HG02943 (cell line): ENCODE results near the gene MBLAC2.

Source experiments
- ATAC-seq: cut with Tn5 transposase; IDR thresholded peaks from one replicate; pipeline ENCODE4 v1.9.1; 2021; ENCODE audit warnings: mild to moderate bottlenecking, low read depth, moderate library complexity; ENCODE audit not compliant: unreplicated experiment

The MBLAC2 gene

DNA sequence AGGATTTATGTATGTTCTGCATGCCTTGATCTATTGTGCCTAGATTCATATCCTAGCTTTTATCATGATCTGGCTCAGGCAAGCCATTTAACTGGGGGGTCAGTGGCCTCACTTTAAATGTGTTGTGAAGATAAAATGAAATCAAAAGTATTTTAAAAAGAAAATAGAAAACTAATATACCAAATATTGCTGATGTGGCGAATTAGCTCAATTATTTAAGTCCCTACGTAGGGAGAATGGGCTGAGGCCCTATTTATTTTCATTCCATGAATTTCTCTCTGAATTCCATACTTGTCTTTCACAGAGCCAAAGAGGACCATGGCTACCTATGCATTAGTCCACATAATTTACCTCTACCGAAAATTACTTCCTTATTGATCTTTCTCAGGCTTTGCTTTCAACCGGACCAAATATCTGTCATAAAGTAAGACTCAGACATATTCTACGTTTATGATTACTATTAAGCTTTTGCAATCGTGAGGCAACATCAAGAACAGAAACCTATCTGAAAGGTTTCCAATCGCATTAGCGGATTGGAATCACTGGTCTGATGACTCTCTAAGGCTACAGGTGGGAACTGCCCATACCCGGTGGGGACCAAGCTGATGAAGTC is 1.7 kb downstream of the MBLAC2 start:
- ATAC-seq: no peak

GRCh38 chr5:90461288-90461687 is 13.3 kb downstream of the MBLAC2 start:
- no peak for ATAC-seq

DNA sequence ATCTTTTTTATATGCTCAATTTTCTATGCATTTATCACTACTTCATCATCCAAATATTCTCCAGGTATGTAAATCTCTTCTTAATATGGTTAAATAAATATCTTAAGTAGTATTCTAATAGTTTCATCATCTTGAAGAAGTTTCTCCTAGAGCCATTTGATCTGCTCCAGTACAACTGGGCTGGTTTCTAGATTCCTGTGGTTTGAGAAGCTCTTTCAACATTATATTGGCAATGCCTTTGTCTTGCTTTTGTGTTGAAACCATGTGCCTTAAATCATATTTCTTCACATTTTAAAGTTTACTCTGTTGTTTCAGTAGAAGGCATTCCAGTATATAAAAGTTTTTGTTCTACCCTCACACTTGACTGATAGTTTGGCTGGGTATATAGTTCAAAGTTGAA is 27.6 kb downstream of the MBLAC2 start:
- no peak for ATAC-seq

DNA sequence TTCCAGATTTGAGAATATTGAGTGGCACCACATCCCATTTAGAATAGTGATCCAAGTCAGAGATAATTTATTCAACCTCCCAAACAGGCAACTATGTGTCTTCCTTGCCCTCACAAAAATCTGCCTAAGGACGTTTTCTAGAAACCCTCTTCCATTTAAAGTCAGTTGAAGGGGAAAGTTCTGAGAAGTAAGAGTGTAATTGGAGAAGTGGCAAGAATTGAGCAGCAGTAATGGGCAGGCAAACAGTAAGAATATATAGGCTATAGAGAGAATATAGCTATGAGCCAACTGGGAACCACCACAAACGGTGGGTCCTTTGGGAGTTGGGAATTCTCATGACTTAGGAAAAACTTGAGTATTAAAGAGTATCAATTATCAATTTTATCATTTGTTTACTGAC is 33.9 kb downstream of the MBLAC2 start:
- no peak for ATAC-seq

GRCh38 chr5:90438100-90438499 is 36.5 kb downstream of the MBLAC2 start:
- ATAC-seq: no peak

DNA sequence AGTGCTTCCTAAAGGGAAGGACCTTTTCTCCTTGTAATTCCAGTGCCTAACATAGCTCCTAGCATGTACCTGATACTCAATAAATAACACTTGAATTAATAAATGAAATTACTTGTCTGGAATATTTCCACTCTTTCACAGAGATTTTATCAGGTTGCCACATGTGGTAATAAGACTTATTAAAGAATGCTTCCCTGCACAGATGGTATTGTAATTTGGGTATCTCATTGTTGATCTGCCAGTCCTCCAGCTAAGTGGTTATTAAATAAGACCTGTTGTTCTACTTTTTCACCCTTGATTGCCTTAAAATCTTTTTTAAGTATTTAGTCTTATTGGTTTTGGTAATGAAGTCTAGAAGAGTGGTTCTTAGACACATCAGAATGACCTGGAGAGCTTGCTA is 36.9 kb downstream of the MBLAC2 start:
- no peak for ATAC-seq

DNA sequence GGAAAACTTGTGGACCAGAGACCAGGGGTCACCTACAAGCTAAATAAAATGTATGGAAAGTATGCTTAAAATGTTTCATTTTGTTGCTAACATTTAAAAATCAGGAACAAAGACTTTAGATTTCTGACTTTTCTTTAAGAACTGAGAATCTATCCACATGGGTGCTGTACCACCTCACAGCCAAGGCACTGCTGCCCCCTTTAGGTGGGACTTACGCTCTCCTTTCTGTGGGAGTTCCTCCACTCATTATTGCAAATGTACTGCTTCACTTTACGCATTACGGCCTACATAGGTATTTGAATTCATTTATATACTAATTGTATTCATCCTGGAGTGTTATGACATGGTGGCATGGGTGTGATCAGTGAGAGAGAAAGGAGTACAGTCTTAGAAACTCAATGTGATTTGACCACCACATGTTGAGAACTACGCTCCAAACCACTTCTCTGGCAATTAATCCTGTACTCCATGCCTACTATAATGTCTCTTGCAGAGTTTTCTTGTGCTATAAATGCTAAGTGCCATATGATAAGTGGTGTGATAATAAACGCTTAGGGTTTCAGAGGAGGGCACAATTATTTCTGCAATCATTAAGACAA is 40.4 kb downstream of the MBLAC2 start:
- ATAC-seq: peak; percentile 72

GRCh38 chr5:90424245-90424644 is 50.3 kb downstream of the MBLAC2 start:
- no peak for ATAC-seq

DNA sequence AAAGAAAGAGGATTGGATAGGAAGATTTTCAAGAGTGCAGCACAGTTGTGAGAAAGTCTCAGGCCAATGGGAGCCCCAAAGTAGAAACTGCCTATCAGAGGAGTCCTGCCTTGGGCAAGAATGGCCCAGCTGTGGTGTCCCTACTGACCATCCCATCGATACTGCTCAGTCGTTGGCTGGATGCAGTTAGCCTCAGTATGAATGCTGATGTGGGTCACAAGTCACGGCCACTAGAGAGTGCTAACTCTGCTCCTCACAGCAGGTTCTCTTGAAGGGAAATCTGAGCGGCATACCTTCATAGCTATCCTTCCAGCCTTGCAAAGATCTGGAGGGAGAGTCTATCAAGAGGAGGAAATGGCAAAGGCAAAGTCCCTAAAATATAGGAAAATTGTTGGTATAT is 53.4 kb downstream of the MBLAC2 start:
- no peak for ATAC-seq

DNA sequence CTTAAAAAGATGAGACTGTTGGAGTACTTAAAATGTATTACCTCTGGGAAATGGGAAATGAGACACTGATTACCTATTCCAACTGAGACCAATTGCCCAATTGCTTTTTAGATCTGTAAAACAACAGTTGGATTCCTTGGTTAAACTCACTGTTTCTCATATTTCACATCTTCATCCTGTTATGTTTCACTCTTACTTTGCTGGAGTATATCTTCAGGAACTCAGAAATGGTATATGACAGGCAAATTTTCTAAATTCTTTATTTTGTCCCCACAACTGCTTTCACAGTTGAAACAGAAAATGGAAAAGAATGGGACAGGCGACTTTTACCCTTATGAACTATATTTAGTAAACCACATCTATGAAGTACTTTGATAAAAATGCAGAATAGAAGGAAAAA is 56.4 kb downstream of the MBLAC2 start:
- ATAC-seq: no peak

DNA sequence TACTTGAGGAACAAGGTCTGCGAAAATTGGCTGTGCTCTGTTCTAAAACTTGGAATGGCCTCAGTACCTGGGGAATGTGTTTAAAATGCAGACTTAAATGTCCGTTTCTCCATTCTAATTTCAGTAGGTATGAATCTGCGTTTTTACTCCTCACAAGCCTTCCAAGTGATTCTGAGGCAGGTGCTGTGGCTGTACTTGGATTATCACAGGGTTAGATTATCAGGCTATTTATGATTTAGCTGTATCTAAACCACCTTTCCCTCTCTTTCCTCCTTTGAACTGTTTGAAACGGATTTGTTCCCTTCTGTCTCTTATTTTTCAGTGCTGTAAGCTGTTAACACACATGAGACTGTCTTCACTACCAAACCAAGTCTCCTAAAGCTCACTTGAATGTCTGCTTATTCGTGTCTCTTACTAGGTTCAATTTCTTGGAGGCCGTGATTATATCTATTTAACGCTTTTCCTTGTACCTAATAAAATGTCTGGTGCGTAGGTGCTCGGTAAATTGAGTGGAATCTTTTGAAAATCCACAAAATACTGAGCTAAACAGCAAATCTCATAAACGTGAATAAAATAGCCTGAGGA is 64.3 kb downstream of the MBLAC2 start:
- no peak for ATAC-seq

- ATAC-seq: peak; percentile 96
These were observed 65.0 kb downstream of the MBLAC2 start, which contains the start of gene CETN3 for GRCh38 chr5:90409318-90410177. CETN3 (minus strand) TSS chr5:90409756; CDS start chr5:90409661, 95 bp downstream.

GRCh38 chr5:90408571-90409317 is 65.8 kb downstream of the MBLAC2 start:
- ATAC-seq: peak; percentile 0
